Activated naive CD8-positive, alpha-beta T cell treated with anti-CD3 and anti-CD28 coated beads, Interleukin-2, amount 50 U/mL, for 24 hours (primary cell): Measurements from ENCODE around the gene GMIP.
"Not testable (repeated sequence)": the region's sequence is repeated elsewhere in the genome, so short reads cannot be mapped to it uniquely, and the experiment has no call there.

Experiments used
- ATAC-seq: fragments of 150-1000 bp; cut with Tn5 transposase; one replicate; pipeline ENCODE4 v1.10.0; 2021
- DNase-seq: peaks from one replicate; pipeline ENCODE4 v3.0.0; 2021
- H3K27ac Mint-ChIP-seq: one replicate; pipeline ENCODE4 v1.8.0; 2021; ENCODE audit warnings: mild to moderate bottlenecking, mixed read lengths
- H3K27me3 Mint-ChIP-seq: one replicate; pipeline ENCODE4 v1.8.0; 2021; ENCODE audit warnings: mixed read lengths
- H3K36me3 Mint-ChIP-seq: one replicate; pipeline ENCODE4 v1.8.0; 2021; ENCODE audit warnings: low read depth, mixed read lengths
- H3K4me1 Mint-ChIP-seq: one replicate; pipeline ENCODE4 v1.8.0; 2021; ENCODE audit warnings: mixed read lengths
- H3K4me3 Mint-ChIP-seq: one replicate; pipeline ENCODE4 v1.8.0; 2021; ENCODE audit warnings: mild to moderate bottlenecking, moderate library complexity, mixed read lengths
- H3K9me3 Mint-ChIP-seq: one replicate; pipeline ENCODE4 v1.8.0; 2021; ENCODE audit warnings: mixed read lengths

The GMIP gene, protein sequence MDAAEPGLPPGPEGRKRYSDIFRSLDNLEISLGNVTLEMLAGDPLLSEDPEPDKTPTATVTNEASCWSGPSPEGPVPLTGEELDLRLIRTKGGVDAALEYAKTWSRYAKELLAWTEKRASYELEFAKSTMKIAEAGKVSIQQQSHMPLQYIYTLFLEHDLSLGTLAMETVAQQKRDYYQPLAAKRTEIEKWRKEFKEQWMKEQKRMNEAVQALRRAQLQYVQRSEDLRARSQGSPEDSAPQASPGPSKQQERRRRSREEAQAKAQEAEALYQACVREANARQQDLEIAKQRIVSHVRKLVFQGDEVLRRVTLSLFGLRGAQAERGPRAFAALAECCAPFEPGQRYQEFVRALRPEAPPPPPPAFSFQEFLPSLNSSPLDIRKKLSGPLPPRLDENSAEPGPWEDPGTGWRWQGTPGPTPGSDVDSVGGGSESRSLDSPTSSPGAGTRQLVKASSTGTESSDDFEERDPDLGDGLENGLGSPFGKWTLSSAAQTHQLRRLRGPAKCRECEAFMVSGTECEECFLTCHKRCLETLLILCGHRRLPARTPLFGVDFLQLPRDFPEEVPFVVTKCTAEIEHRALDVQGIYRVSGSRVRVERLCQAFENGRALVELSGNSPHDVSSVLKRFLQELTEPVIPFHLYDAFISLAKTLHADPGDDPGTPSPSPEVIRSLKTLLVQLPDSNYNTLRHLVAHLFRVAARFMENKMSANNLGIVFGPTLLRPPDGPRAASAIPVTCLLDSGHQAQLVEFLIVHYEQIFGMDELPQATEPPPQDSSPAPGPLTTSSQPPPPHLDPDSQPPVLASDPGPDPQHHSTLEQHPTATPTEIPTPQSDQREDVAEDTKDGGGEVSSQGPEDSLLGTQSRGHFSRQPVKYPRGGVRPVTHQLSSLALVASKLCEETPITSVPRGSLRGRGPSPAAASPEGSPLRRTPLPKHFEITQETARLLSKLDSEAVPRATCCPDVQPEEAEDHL

DNA sequence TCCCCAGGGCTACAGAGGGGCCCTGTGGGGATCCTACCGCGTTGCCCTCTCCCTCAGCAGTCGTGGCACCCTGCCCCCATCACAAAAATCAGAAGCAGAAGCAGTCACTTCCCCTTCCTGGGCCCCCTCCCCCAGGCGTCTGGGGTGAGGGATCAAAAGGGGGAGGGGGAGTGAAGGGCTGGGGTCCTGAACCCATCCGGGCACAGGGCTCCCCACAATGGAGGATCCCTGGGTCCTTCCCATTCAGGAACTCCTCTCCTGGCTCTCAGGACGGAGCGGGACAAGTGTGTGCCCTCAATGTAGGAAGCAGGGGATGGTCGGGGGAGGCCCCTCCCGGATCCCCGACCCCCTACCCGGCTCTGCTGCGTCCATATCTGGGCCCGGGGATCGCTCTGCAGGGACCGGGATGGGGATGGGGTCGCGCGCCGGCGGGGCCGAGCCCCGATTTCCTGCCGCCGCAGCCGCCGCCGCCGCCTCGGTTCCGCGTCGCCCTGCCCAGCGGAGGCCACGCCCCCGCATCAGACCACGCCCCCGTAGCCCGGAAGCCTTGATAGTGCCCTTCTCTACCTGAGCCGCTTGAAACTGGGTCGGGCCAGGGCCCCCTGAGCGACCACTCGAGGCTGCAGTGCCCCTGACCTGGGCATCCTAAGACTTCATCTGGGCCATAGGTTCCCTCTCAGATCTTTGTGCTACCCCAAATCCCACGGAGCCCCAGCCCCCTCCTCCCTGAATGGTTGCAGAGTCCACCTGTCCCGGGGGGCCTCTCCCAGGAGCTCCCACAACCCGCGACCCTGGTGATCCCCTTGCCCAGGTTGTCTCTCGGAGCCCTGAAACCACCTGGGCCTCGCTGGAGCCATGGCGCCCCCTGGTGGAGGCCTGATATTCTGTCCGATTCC lies at the start of gene GMIP:
Gene GMIP (minus strand): TSS at position 500 of the 896 bp plus-strand sequence. CDS start 128 bp downstream, at position 372.
- no peaks in the 10 kb centered on the region for H3K27me3 Mint-ChIP-seq
- H3K4me3 Mint-ChIP-seq: peak within 1 kb of the TSS; percentile 99
- no peaks in the 10 kb centered on the region for H3K9me3 Mint-ChIP-seq
- DNase-seq: peak; percentile 91
- peak; percentile 77 for ATAC-seq
- H3K36me3 Mint-ChIP-seq: peaks cover 13% of the 10 kb centered on the region
- peak within 1 kb of the TSS; percentile 96 for H3K27ac Mint-ChIP-seq
- peaks cover 14% of the 10 kb centered on the region for H3K4me1 Mint-ChIP-seq

DNA sequence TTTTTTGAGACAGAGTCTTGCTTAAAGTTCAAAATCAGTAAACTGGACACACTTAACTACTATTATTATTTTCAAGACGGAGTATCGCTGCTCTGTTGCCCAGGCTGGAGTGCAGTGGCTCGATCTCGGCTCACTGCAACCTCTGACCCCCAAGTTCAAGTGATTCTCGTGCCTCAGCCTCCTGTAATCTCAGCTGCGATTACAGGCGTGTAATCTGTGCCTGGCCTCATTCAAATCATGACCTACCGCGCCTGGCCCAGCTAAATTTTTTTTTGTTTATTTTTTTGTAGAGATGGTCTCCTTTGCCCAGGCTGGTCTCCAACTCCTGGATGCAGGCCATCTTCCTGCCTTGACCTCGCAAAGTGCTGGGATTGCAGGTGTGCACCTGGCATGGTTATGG lies 48.2 kb upstream of the GMIP start:
- H3K36me3 Mint-ChIP-seq: peaks cover 16% of the 10 kb centered on the region
- H3K4me3 Mint-ChIP-seq: no peak overlapping the region
- H3K27ac Mint-ChIP-seq: no peak overlapping the region
- H3K27me3 Mint-ChIP-seq: no peaks in the 10 kb centered on the region
- peaks cover 18% of the 10 kb centered on the region for H3K9me3 Mint-ChIP-seq
- DNase-seq: no peak
- H3K4me1 Mint-ChIP-seq: no peaks in the 10 kb centered on the region
- ATAC-seq: no peak

DNA sequence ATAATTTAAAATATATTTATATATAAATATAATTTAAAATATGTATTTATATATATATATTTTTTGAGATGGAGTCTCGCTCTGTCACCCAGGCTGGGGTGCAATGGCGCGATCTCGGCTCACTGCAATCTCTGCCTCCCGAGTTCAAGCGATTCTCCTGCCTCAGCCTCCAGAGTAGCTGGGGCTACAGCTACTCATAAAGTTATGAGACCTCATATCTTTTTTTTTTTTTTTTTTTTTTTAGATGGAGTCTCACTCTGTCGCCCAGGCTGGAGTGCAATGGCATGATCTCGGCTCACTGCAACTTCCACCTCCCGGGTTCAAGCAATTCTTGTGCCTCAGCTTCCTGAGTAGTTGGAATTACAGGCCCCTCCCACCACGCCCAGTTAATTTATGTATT lies 45.6 kb upstream of the GMIP start:
- ATAC-seq, DNase-seq, H3K4me1 Mint-ChIP-seq, H3K27ac Mint-ChIP-seq, H3K4me3 Mint-ChIP-seq, H3K27me3 Mint-ChIP-seq: not testable (repeated sequence)
- Mint-ChIP-seq H3K9me3 (peaks cover 20% of the 10 kb centered on the region), H3K36me3 (peaks cover 34% of the 10 kb centered on the region)

DNA sequence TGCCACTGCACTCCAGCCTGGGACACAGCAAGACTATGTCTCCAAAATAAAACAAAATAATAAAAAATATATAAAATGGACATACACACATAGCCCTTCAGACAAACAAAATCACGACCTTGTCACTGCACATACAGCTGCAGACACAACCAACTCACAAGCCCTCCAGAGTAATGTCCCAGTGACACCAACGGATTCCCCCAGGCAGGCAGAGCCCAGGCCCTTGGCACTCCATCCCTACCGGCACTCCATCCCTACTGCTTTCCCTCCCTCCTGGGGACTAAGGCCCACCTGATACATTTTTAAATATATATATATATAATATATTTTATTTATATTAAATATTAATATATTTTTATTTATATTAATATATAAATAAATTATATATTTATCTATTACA lies 43.6 kb upstream of the GMIP start:
- ATAC-seq: peak; percentile 61
- Mint-ChIP-seq H3K27ac (no peak overlapping the region), H3K4me1 (no peaks in the 10 kb centered on the region), H3K9me3 (peaks cover 31% of the 10 kb centered on the region), H3K36me3 (peaks cover 49% of the 10 kb centered on the region), H3K4me3 (no peak overlapping the region), H3K27me3 (no peaks in the 10 kb centered on the region)
- no peak for DNase-seq

DNA sequence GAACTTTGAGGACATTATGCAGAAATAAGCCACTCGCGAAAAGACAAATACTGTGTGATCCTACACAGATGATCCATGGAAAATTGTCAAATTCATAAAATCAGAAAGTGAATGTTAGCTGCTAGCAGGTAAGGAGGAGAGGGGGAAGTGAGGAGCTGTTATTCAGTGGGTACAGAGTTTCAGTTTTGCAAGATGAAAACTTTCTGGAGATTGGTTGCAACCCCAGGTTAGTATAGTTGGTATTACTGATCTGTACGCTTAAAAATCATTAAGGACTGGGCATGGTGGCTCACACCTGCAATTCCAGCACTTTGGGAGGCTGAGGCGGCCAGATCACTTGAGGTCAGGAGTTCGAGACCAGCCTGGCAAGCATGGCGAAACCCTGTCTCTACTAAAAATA lies 43.1 kb upstream of the GMIP start:
- Mint-ChIP-seq H3K9me3 (peaks cover 31% of the 10 kb centered on the region), H3K36me3 (peaks cover 51% of the 10 kb centered on the region), H3K4me3 (no peak overlapping the region), H3K27ac (no peak overlapping the region), H3K4me1 (no peaks in the 10 kb centered on the region), H3K27me3 (no peaks in the 10 kb centered on the region)
- DNase-seq (no peak), ATAC-seq (no peak)

DNA sequence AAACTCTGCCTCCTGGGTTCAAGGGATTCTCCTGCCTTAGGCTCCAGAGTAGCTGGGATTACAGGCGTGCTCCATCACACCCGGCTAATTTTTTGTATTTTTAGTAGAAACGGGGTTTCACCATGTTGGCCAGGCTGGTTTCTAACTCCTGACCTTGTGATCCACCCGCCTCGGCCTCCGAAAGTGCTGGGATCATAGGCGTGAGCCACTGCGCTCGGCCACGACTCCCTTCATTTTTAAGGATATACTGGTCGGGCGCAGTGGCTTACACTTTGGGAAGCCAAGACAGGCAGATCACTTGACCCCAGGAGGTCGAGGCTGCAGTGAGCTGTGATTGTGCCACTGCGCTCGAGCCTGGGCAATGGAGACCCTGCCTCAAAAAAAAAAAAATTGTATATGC lies 42.7 kb upstream of the GMIP start:
- H3K36me3 Mint-ChIP-seq: peaks cover 56% of the 10 kb centered on the region
- not testable (repeated sequence) for H3K27ac Mint-ChIP-seq, DNase-seq, H3K4me3 Mint-ChIP-seq, H3K27me3 Mint-ChIP-seq, H3K4me1 Mint-ChIP-seq, ATAC-seq
- H3K9me3 Mint-ChIP-seq: peaks cover 36% of the 10 kb centered on the region

DNA sequence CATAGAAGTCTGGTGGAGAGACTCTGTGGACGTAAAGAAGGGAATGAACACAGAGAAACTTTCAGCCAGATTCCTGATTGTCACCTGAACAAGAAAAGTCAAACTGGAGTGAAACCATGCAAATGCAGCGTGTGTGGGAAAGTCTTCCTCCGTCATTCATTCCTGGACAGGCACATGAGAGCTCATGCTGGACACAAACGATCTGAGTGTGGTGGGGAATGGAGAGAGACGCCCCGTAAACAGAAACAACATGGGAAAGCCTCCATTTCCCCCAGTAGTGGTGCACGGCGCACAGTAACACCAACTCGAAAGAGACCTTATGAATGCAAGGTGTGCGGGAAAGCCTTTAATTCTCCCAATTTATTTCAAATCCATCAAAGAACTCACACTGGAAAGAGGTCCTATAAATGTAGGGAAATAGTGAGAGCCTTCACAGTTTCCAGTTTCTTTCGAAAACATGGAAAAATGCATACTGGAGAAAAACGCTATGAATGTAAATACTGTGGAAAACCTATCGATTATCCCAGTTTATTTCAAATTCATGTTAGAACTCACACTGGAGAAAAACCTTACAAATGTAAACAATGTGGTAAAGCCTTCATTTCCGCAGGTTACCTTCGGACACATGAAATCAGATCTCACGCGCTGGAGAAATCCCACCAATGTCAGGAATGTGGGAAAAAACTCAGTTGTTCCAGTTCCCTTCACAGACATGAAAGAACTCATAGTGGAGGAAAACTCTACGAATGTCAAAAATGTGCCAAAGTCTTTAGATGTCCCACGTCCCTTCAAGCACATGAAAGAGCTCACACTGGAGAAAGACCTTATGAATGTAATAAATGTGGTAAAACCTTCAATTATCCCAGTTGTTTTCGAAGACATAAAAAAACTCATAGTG lies 36.0 kb upstream of the GMIP start:
- no peak for DNase-seq
- Mint-ChIP-seq H3K4me1 (peaks cover 6% of the 10 kb centered on the region), H3K9me3 (peaks cover 67% of the 10 kb centered on the region), H3K27me3 (no peaks in the 10 kb centered on the region), H3K4me3 (no peak overlapping the region), H3K27ac (no peak overlapping the region), H3K36me3 (peaks cover 91% of the 10 kb centered on the region)
- ATAC-seq: no peak

DNA sequence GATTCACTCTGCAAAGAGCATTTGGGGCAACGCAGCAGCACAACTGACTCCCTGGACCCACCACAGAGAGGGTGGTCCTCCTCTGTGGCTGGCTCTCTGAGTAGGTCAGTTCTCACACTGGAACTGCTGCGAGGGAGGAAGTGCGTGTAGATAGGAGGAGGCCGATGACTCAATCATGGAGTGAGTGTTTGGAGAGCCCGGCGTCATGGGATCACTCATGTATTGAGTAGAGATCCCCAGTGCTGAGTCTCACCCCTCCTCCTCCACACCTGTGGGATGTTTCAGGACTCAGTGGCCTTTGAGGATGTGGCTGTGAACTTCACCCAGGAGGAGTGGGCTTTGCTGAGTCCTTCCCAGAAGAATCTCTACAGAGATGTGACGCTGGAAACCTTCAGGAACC lies 34.1 kb upstream of the GMIP start:
- Mint-ChIP-seq H3K4me3 (no peak overlapping the region), H3K9me3 (peaks cover 59% of the 10 kb centered on the region), H3K27ac (no peak overlapping the region), H3K36me3 (peaks cover 92% of the 10 kb centered on the region), H3K4me1 (peaks cover 8% of the 10 kb centered on the region), H3K27me3 (no peaks in the 10 kb centered on the region)
- ATAC-seq: no peak
- DNase-seq: no peak

DNA sequence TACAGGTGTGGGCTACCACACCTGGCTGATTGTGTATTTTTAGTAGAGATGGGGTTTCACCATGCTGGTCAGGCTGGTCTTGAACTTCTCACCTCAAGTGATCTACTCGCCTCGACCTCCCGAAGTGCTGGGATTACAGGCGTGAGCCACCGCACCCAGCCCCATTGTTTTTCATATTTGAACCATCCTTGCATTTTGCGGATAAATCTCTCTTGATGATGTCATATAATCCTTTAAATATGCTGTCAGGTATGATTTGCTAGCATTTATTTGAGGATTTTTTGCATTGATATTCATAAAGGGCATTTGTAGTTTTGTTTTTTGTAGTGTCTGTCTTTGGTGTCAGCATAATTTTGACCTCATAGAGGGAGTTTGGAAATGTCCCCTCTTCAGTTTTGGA lies 30.9 kb upstream of the GMIP start:
- Mint-ChIP-seq H3K4me3 (no peak overlapping the region), H3K4me1 (peaks cover 23% of the 10 kb centered on the region), H3K36me3 (peaks cover 91% of the 10 kb centered on the region), H3K27ac (no peak overlapping the region), H3K9me3 (peaks cover 48% of the 10 kb centered on the region), H3K27me3 (no peaks in the 10 kb centered on the region)
- no peak for ATAC-seq
- no peak for DNase-seq

DNA sequence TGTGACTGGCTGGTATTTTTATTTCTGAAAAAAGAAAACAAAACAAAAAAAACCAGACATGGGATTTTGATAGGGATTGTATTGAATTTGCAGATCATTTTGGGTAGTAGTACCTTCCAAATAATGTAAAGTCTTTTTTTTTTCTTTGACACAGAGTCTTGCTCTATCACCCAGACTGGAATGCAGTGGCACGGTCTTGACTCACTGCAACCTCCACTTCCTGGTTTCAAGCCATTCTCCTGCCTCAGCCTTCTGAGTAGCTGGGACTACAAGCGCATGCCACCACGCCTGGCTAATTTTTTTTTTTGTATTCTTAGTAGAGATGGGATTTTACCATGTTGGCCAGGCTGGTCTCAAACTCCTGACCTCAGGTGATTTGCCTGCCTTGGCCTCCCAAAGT lies 29.4 kb upstream of the GMIP start:
- peaks cover 76% of the 10 kb centered on the region for H3K36me3 Mint-ChIP-seq
- no peak overlapping the region for H3K4me3 Mint-ChIP-seq
- peaks cover 31% of the 10 kb centered on the region for H3K4me1 Mint-ChIP-seq
- no peaks in the 10 kb centered on the region for H3K27me3 Mint-ChIP-seq
- H3K27ac Mint-ChIP-seq: no peak overlapping the region
- no peak for DNase-seq
- ATAC-seq: no peak
- peaks cover 36% of the 10 kb centered on the region for H3K9me3 Mint-ChIP-seq

DNA sequence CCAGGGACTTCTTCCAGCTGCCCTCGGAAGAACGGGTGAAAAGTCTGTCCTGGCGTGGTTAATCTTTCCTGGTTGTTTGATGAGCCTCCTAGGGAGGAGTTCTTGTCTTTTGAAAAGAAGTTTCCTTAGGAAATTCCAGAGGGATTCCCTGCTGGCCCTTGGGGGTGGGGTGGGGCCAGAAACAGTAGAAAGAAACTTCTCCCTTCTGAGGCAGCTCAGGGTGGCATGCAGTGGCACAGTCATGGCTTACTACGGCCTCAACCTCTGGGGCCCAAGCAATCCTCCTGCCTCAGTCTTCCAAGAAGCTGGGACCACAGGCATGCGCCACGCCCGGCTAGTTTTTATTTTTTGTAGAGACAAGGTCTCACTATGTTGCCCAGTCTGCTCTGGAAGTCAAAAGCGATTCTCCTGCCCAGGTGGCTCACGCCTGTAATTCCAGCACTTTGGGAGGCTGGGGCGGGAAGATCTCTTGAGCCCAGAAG lies 26.7 kb upstream of the GMIP start:
- Mint-ChIP-seq H3K27ac (peak overlapping the region; percentile 92), H3K27me3 (no peaks in the 10 kb centered on the region), H3K4me1 (peaks cover 36% of the 10 kb centered on the region), H3K36me3 (peaks cover 54% of the 10 kb centered on the region), H3K9me3 (peaks cover 15% of the 10 kb centered on the region), H3K4me3 (peak overlapping the region; percentile 85)
- no peak for ATAC-seq
- DNase-seq: peak; percentile 6

DNA sequence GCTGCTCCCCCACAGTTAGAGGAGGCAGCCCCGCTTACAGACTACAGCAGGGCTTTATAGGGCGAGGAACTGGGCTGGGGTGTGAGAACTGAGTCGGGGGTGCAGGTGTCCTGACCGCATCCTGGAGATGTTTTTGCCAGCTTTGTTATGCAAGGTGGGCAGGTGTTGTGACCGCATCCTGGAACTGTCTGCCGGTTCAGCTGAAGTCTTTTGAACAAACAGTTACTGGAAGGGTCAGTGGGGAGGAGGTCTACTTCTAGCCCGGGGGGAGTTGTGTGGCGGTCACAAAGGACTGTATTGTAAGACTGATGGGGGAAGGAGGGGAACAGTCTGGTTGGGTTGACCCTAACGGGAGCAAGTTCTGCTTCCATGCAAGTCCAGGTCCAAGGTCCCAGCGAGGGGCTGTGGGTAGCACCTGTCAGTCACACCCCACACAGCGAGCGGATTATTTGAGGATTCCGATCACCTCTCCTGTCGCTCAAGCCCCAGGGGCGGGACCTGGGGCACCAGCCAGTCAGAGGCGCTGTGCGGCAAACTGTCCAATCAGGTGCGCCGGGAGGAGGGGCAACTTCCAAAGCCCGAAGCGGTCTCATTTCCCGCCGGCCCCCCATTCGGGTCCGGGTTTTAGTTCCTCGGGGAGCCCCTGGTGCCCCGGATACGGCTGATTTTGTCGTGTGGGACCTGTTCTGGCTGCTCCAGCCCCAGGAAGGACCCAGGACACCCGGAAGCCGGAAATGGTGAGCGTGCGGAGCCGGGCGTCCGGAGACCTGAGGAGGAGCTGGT lies 25.0 kb upstream of the GMIP start, which contains the start of gene ZNF101:
Gene ZNF101 (plus strand): TSS at position 610 of the 783 bp plus-strand sequence. CDS start 125 bp downstream, at position 735.
- Mint-ChIP-seq H3K27ac (peak within 1 kb of the TSS; percentile 92), H3K9me3 (peaks cover 8% of the 10 kb centered on the region), H3K36me3 (peaks cover 42% of the 10 kb centered on the region), H3K4me3 (peak within 1 kb of the TSS; percentile 85), H3K4me1 (peaks cover 33% of the 10 kb centered on the region), H3K27me3 (no peaks in the 10 kb centered on the region)
- ATAC-seq: peak; percentile 84
- peak; percentile 97 for DNase-seq
